Measurements from ENCODE around the gene MYO16.

DNA sequence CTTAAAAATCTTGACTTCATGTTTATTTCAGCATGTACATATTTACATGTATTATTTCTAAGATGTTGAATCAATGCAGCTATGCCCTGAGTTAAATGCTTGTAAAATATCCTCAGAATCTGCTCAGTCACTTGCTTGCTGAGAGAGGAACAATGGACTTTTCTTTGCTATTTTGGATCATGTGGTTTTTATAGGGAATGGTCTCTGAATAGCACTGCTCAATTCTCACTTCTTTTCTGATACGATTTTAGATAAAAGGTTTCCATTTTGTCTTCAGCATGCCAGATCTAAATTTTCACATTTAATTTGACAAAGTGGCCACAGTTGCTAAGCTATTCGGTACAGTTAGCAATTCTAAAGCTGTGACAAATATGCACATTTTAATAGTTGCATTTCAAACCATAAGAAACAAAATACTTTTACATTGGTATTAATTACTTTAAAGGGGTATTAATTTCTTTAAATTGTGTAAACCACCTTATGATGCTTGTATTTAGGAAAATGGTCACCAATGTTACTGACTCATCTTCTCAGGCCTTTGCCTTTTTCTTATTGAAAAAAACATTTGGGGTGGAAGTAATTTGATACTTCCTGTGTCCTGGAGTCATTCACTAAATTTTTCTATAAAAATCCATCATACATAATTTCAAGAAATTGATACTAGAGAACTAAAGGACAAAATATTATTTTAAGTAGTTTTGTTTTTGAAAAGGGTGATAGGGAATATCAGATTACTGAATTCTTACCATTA lies 113.5 kb downstream of the MYO16 start:
- TF ChIP-seq, protein P1, sequence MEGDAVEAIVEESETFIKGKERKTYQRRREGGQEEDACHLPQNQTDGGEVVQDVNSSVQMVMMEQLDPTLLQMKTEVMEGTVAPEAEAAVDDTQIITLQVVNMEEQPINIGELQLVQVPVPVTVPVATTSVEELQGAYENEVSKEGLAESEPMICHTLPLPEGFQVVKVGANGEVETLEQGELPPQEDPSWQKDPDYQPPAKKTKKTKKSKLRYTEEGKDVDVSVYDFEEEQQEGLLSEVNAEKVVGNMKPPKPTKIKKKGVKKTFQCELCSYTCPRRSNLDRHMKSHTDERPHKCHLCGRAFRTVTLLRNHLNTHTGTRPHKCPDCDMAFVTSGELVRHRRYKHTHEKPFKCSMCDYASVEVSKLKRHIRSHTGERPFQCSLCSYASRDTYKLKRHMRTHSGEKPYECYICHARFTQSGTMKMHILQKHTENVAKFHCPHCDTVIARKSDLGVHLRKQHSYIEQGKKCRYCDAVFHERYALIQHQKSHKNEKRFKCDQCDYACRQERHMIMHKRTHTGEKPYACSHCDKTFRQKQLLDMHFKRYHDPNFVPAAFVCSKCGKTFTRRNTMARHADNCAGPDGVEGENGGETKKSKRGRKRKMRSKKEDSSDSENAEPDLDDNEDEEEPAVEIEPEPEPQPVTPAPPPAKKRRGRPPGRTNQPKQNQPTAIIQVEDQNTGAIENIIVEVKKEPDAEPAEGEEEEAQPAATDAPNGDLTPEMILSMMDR (IDR thresholded peaks at IDR 0.05) = no peak
- no peak for TF ChIP-seq POLR2A (IDR thresholded peaks at IDR 0.05)
